Spinal cord (tissue), 10 donors: ENCODE data around the gene TMEM259. TPM values are rescaled to one million over a fixed set of nuclear protein-coding genes. Genes with fewer than 3 reads are reported as not detected.

Experiments used
- DNase-seq, 6 donors: peaks; one replicate each; pipeline versions ENCODE4 v3.0.0 to v3.0.0-alpha.2; 2013 to 2015; ENCODE audit warnings: low spot score in 6 of 6, low read depth in 4 of 6
- H3K27ac ChIP-seq: one replicate; pipeline ENCODE4 v1.5.1; 2013; ENCODE audit warnings: low read depth, low read length, control low read depth
- H3K27me3 ChIP-seq: one replicate; pipeline ENCODE4 v1.6.1; 2013; ENCODE audit warnings: low read length; ENCODE audit not compliant: control insufficient read depth, insufficient read depth
- H3K36me3 ChIP-seq: one replicate; pipeline ENCODE4 v1.6.1; 2013; ENCODE audit warnings: low read length; ENCODE audit not compliant: control insufficient read depth, insufficient read depth
- H3K4me1 ChIP-seq: one replicate; pipeline ENCODE4 v1.6.1; 2013; ENCODE audit warnings: low read length; ENCODE audit not compliant: control insufficient read depth, insufficient read depth
- H3K4me3 ChIP-seq: one replicate; pipeline ENCODE4 v1.5.1; 2013; ENCODE audit warnings: low read depth, low read length, control low read depth
- H3K9me3 ChIP-seq: one replicate; pipeline ENCODE4 v1.6.1; 2013; ENCODE audit warnings: low read length; ENCODE audit not compliant: control insufficient read depth, insufficient read depth
- WGBS: methylation state at CpG from one replicate; pipeline ENCODE4 v1.1.5; 2013; ENCODE audit warnings: missing lambda C conversion rate; ENCODE audit not compliant: insufficient coverage; 5-methylcytosine and 5-hydroxymethylcytosine counted together
- polyA plus RNA-seq, 2 donors: library from polyadenylated mRNA; unstranded; fragments of 120-200 nt; gene quantifications; one replicate each; pipeline ENCODE4 v1.2.1, GENCODE V29; 2013; ENCODE audit not compliant: insufficient read length in 2 of 2
- total RNA-seq, 2 donors: library from RNA; depleted of rRNA in 1 of 2; stranded (reverse); fragments of 120-200 nt in 1 of 2; fragments of >200 nt in 1 of 2; gene quantifications; one replicate each; pipeline versions ENCODE4 v1.2.3 to v1.2.4, GENCODE V29; 2013 to 2014
- donor health status: healthy.

The TMEM259 gene
- total and polyA plus RNA-seq, 4 donors: 32.7 to 191 (median 130) TPM

GRCh38 chr19:1010586-1011510, 10.1 kb downstream of the TMEM259 start:
- 92% methylated on average over 44 of the region's 56 CpGs for WGBS
- H3K4me3 ChIP-seq: no peak overlapping the region
- H3K4me1 ChIP-seq: peaks cover 10% of the 10 kb centered on the region
- H3K27me3 ChIP-seq: no peaks in the 10 kb centered on the region
- DNase-seq: no peak
- no peak overlapping the region for H3K27ac ChIP-seq
- peaks cover 98% of the 10 kb centered on the region for H3K36me3 ChIP-seq
- no peaks in the 10 kb centered on the region for H3K9me3 ChIP-seq

GRCh38 chr19:1009981-1010538, 10.9 kb downstream of the TMEM259 start:
- Histone ChIP-seq H3K27ac (no peak overlapping the region), H3K36me3 (peaks cover 92% of the 10 kb centered on the region)
- WGBS: 79% methylated on average over 22 of the region's 29 CpGs

DNA sequence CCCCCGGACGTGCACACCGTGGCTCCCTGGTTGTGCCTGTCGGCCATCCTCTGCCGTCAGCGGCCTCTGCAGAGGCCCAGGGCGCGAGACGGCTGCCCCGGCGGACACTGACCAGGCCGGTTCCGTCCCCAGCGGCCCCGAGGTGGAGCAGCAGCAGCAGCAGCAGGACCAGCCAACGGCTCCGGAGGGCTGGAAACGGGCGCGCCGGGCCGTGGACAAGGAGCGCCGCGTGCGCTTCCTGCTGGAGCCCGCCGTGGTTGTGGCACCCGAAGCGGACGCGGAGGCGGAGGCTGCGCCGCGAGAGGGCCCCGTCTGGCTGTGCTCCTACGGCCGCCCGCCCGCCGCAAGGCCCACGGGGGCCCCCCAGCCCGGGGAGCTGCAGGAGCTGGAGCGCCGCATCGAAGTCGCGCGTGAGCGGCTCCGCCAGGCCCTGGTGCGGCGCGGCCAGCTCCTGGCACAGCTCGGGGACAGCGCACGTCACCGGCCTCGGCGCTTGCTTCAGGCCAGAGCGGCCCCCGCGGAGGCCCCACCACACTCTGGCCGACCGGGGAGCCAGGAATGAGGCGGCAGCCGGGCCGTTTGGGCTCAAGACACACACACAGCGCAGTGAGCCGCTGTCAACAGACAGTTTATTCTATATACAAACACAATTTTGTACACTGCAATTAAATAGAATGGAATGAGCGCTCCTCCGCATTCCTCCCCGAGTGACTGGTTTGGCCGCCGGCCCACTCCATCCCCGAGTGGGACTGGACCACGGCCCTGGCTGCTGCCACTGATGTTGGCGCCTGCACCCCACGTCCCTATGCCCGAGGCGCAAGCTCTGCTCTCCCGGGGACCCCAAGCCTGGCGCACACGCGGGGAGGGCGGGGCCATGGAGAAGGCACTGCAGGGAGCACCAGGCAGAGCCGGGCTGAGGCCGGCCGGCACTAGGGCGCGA, 11.6 kb downstream of the TMEM259 start:
- H3K4me3 ChIP-seq: no peak overlapping the region

More at GRCh38 chr19:1009981-1010538, 10.9 kb downstream of the TMEM259 start:
- no peak overlapping the region for H3K4me3 ChIP-seq
- H3K9me3 ChIP-seq: no peaks in the 10 kb centered on the region
- DNase-seq: no peak
- H3K4me1 ChIP-seq: peaks cover 2% of the 10 kb centered on the region
- H3K27me3 ChIP-seq: no peaks in the 10 kb centered on the region

DNA sequence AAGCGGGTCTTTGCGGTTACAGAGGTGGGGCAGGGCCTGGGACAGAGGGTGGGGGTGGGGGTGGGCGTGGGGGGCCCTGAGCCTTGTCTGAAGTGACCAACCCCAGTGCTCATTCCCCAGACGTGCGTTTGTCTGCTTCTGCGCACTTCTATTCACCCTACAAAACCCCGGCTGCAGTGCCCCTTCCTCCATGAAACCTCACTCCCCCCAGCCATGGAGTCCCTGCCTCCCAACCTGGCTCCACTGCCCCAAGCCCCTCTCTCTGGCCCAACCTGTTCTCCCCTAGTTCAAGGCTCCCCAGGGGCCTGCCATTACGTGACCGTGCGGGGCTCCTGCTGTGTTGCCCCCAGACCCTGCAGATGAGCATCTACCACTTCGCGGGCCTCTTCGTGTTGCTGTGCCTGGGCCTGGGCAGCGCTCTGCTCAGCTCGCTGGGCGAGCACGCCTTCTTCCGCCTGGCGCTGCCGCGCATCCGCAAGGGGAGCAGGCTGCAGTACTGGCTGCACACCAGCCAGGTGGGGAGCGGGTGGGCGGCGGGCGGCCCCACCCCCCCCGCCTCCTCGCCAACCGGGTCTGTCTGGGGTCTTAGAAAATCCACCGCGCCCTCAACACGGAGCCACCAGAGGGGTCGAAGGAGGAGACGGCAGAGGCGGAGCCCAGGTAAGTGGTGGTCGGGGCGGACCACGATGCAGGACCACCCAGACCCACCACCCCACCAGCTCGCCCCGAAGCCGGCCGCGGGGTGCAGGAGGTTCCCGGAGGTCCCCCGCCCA, 12.5 kb downstream of the TMEM259 start:
- WGBS: 95% methylated on average over 37 of the region's 45 CpGs
- no peaks in the 10 kb centered on the region for H3K27me3 ChIP-seq
- no peaks in the 10 kb centered on the region for H3K4me1 ChIP-seq
- peaks cover 82% of the 10 kb centered on the region for H3K36me3 ChIP-seq
- H3K27ac ChIP-seq: no peak overlapping the region
- H3K4me3 ChIP-seq: no peak overlapping the region
- no peaks in the 10 kb centered on the region for H3K9me3 ChIP-seq
- no peak for DNase-seq

More for the DNA sequence above, 11.6 kb downstream of the TMEM259 start:
- Histone ChIP-seq H3K4me1 (no peaks in the 10 kb centered on the region), H3K9me3 (no peaks in the 10 kb centered on the region), H3K36me3 (peaks cover 91% of the 10 kb centered on the region), H3K27me3 (no peaks in the 10 kb centered on the region), H3K27ac (no peak overlapping the region)
- DNase-seq: no peak
- WGBS: 80% methylated on average over 91 of the region's 92 CpGs

GRCh38 chr19:1007399-1008251, 13.3 kb downstream of the TMEM259 start:
- DNase-seq: no peak
- WGBS: 96% methylated on average over 46 of the region's 73 CpGs
- no peaks in the 10 kb centered on the region for H3K27me3 ChIP-seq
- H3K4me1 ChIP-seq: no peaks in the 10 kb centered on the region
- H3K36me3 ChIP-seq: peaks cover 74% of the 10 kb centered on the region
- no peak overlapping the region for H3K27ac ChIP-seq
- no peaks in the 10 kb centered on the region for H3K9me3 ChIP-seq
- H3K4me3 ChIP-seq: no peak overlapping the region

DNA sequence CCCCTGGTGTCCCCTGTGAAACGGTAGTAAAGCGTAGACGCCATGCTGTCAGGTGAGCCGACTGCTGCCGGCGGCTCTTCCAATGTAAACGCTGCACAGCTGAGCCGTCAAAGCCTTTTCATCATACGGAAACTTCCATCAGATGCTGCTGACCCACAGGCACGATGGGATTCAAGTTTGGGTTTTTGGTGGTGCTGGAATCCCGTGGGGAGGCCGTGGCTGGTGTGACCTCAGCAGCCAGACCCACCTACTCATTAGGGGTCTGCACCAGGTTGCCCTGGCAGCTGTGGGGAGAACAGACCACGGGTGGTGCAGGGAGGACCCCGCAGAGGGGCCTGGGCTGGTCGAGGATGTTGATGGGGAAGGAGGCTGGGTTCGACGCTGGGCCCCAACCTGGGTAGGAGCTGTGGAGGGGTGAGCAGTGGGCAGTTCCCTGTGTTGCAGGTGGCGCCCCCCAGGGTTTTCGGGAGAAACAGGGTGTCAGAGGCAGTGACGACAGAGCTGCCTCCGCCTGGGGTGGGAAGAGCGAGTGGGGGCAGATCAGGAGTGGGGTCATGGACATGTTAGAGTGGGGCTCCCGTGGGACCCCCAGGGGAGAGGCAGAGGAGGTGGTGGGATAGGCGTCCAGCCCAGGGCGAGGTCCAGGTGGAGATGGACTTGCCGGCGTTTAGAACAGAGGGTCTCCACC, 14.1 kb downstream of the TMEM259 start:
- Histone ChIP-seq H3K27ac (no peak overlapping the region), H3K4me1 (no peaks in the 10 kb centered on the region), H3K9me3 (no peaks in the 10 kb centered on the region), H3K27me3 (peaks cover 5% of the 10 kb centered on the region), H3K36me3 (peaks cover 66% of the 10 kb centered on the region), H3K4me3 (no peak overlapping the region)
- DNase-seq: no peak
- 81% methylated on average over 27 of the region's 27 CpGs for WGBS

GRCh38 chr19:1004803-1005664, 15.9 kb downstream of the TMEM259 start:
- 93% methylated on average over 60 of the region's 70 CpGs for WGBS
- no peak for DNase-seq
- Histone ChIP-seq H3K9me3 (no peaks in the 10 kb centered on the region), H3K4me3 (no peak overlapping the region), H3K36me3 (peaks cover 48% of the 10 kb centered on the region), H3K27me3 (peaks cover 19% of the 10 kb centered on the region), H3K4me1 (peaks cover 12% of the 10 kb centered on the region), H3K27ac (no peak overlapping the region)
